Loucy (cell line): ENCODE measurements around the gene CD1D.
A peak's percentile ranks its signal among the peaks of the same experiment; 100 is the strongest.

ENCODE experiments used
- H2AFZ ChIP-seq: fragments of 200-600 bp; sonication (generic); 2 replicates; pipeline ENCODE4 v1.6.0; 2016; ENCODE audit warnings: antibody characterized with exemption, mild to moderate bottlenecking, low read length, moderate library complexity
- H3F3A ChIP-seq: fragments of 200-600 bp; 2 replicates; pipeline ENCODE4 v1.6.0; 2016; ENCODE audit warnings: antibody characterized with exemption, low read depth, mild to moderate bottlenecking
- H3K27me3 ChIP-seq: fragments of 200-600 bp; sonication (generic); 2 replicates; pipeline ENCODE4 v1.6.1; 2014; ENCODE audit warnings: low read length, mild to moderate bottlenecking; ENCODE audit not compliant: insufficient read depth, poor library complexity, severe bottlenecking
- H3K36me3 ChIP-seq: fragments of 200-600 bp; sonication (generic); 2 replicates; pipeline ENCODE4 v1.6.1; 2016; ENCODE audit warnings: low read length; ENCODE audit not compliant: insufficient read depth
- H3K4me1 ChIP-seq: fragments of 200-600 bp; sonication (generic); 2 replicates; pipeline ENCODE4 v1.5.1; 2014; ENCODE audit warnings: low read length, mild to moderate bottlenecking; ENCODE audit not compliant: insufficient read depth, poor library complexity, severe bottlenecking
- H3K4me2 ChIP-seq: fragments of 200-600 bp; sonication (generic); 2 replicates; pipeline ENCODE4 v1.6.0; 2014; ENCODE audit warnings: antibody characterized with exemption, low read length, low read depth, mild to moderate bottlenecking; ENCODE audit not compliant: poor library complexity, severe bottlenecking
- H3K4me3 ChIP-seq: fragments of 200-600 bp; sonication (generic); 2 replicates; pipeline ENCODE4 v1.5.1; 2014; ENCODE audit warnings: low read length, mild to moderate bottlenecking, mixed read lengths; ENCODE audit not compliant: poor library complexity, severe bottlenecking
- H3K79me2 ChIP-seq: fragments of 200-600 bp; sonication (generic); 2 replicates; pipeline ENCODE4 v1.6.1; 2014; ENCODE audit warnings: low read length; ENCODE audit not compliant: insufficient read depth
- H3K9ac ChIP-seq: fragments of 200-600 bp; sonication (generic); 2 replicates; pipeline ENCODE4 v1.6.0; 2014; ENCODE audit warnings: mild to moderate bottlenecking, low read depth, low read length, moderate library complexity; ENCODE audit not compliant: poor library complexity, severe bottlenecking
- H3K9me2 ChIP-seq: fragments of 200-600 bp; sonication (generic); replicated peaks from 2 replicates; pipeline ENCODE4 v1.6.1; 2016; ENCODE audit warnings: low read depth, low read length, mixed read lengths
- H3K9me3 ChIP-seq: fragments of 200-600 bp; sonication (generic); 2 replicates; pipeline ENCODE4 v1.6.1; 2014; ENCODE audit warnings: mild to moderate bottlenecking, antibody characterized with exemption, low read length, low read depth; ENCODE audit not compliant: insufficient read depth
- H4K20me1 ChIP-seq: fragments of 200-600 bp; sonication (generic); 2 replicates; pipeline ENCODE4 v1.6.0; 2014; ENCODE audit warnings: antibody characterized with exemption, low read length, mild to moderate bottlenecking; ENCODE audit not compliant: insufficient read depth, poor library complexity, severe bottlenecking
- EZH2phosphoT487 ChIP-seq: fragments of 200-600 bp; IDR thresholded peaks from 2 replicates; pipeline ENCODE4 v1.6.1; 2018; ENCODE audit warnings: antibody characterized with exemption, mild to moderate bottlenecking, moderate library complexity, borderline replicate concordance
- TF ChIP-seq, protein P1 (sequence below): fragments of 200-600 bp; sonication (generic); conservative IDR thresholded peaks from 2 replicates; pipeline ENCODE4 v1.5.1; 2014; ENCODE audit warnings: mild to moderate bottlenecking, antibody characterized with exemption, low read length

Gene CD1D

DNA sequence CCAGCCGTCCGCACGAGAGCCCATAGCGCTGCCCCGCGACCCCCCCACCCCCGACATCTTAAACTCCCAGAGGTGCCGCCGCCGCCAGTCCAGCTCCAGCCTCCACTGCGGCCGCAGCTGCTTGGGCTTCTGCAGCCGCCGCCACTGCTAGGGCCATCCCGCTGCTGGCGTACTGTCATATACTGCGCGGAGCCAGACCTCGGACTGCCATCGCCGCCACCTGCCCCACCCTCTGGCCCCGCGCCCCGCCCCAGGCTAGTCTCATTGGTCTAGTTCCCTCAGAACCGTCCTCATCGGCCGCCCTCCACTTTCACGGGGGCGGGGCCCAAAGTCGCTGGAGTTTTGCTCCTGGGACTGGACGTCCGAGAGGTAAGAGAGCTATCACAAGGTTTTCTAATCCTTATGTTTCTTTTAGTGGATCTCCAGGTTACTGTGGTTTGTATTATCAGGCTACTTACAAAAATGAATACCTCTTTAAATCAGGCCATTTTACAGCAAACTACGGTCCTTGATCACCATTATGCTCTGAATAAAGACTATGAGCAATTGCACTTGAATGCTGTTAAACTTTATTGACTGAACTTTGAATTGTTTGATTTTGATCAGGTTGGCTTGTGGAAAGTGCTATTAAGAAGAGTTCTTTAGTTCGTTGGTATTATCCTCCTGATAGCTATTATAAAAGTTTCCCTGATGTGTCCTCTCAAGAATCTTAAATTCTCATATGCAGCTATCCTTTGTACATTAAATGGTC lies 2.8 kb upstream of the CD1D start:
- no peaks in the 10 kb centered on the region for H3K79me2 ChIP-seq
- no peak overlapping the region for H2AFZ ChIP-seq
- no peak overlapping the region for H3K4me3 ChIP-seq
- no peaks in the 10 kb centered on the region for H3F3A ChIP-seq
- H3K9me2 ChIP-seq, result no peaks in the 10 kb centered on the region
- no peak for TF ChIP-seq EZH2phosphoT487
- TF ChIP-seq, protein P1, sequence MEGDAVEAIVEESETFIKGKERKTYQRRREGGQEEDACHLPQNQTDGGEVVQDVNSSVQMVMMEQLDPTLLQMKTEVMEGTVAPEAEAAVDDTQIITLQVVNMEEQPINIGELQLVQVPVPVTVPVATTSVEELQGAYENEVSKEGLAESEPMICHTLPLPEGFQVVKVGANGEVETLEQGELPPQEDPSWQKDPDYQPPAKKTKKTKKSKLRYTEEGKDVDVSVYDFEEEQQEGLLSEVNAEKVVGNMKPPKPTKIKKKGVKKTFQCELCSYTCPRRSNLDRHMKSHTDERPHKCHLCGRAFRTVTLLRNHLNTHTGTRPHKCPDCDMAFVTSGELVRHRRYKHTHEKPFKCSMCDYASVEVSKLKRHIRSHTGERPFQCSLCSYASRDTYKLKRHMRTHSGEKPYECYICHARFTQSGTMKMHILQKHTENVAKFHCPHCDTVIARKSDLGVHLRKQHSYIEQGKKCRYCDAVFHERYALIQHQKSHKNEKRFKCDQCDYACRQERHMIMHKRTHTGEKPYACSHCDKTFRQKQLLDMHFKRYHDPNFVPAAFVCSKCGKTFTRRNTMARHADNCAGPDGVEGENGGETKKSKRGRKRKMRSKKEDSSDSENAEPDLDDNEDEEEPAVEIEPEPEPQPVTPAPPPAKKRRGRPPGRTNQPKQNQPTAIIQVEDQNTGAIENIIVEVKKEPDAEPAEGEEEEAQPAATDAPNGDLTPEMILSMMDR, result no peak
- H3K9me3 ChIP-seq, result no peaks in the 10 kb centered on the region
- no peak overlapping the region for H3K9ac ChIP-seq
- H3K27me3 ChIP-seq, result peaks cover 61% of the 10 kb centered on the region
- H3K36me3 ChIP-seq, result no peaks in the 10 kb centered on the region
- peaks cover 10% of the 10 kb centered on the region for H3K4me1 ChIP-seq
- H3K4me2 ChIP-seq, result no peak overlapping the region
- H4K20me1 ChIP-seq, result no peaks in the 10 kb centered on the region

DNA sequence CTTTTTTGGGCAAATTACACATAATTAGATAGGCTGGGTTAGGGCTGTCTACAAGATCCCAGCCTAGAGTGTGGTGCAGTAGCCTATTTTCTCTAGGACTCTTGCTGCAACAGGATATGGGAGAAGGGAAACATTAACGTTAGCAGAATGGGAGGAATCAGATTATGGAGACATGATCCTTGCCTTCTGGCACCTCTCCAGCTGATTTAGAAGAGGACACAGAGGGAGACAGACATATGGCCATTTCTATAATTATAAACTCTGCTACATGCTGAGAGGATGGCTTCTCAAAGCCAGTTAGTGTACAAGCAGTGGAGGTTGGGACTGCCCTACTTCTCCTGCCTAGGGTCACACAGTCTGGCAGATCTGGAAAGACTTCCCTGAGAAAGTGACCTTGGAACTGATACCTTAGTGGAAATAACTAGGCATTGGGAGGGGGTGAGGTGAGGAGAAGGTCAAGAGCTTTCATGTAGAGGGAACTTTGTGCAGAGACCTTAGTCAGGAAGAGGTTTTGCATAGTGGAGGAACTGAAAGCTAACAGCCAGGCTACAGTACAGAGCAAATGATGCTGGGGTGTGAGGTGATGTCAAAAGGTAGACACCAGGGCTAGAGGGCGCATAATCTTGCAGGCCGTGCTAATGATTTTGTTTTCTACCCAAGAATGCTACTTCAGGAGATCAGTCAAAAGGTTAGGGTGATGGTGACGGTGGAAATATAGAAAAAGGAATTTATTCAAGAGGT lies 1.2 kb upstream of the CD1D start:
- no peak overlapping the region for H3K4me2 ChIP-seq

DNA sequence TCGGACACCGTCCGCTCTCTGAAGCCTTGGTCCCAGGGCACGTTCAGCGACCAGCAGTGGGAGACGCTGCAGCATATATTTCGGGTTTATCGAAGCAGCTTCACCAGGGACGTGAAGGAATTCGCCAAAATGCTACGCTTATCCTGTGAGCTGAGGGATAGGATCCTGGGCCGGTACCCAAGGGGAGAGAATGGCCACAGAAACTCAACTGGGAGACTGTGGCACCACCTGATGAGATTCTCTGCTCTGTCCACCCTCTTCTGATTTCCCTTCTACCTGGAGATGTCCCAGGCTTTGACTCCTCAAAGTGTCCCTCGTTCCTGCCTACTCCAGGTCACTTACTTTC lies 855 bp downstream of the CD1D start:
- Histone ChIP-seq H3F3A (no peaks in the 10 kb centered on the region), H3K4me3 (peak overlapping the region; percentile 70), H3K9me3 (no peaks in the 10 kb centered on the region), H3K4me2 (peak overlapping the region; percentile 86), H3K27me3 (peaks cover 59% of the 10 kb centered on the region), H3K79me2 (no peaks in the 10 kb centered on the region), H3K36me3 (no peaks in the 10 kb centered on the region), H3K9ac (no peak overlapping the region), H3K9me2 (no peaks in the 10 kb centered on the region), H4K20me1 (no peaks in the 10 kb centered on the region), H2AFZ (peak overlapping the region; percentile 89), H3K4me1 (peaks cover 10% of the 10 kb centered on the region)
- no peak for TF ChIP-seq EZH2phosphoT487
- TF ChIP-seq, protein P1, result no peak

More for the DNA sequence above, 1.2 kb upstream of the CD1D start:
- Histone ChIP-seq H3K9me3 (no peaks in the 10 kb centered on the region), H2AFZ (no peak overlapping the region), H3K9me2 (no peaks in the 10 kb centered on the region), H3K79me2 (no peaks in the 10 kb centered on the region), H3K9ac (no peak overlapping the region), H3K4me3 (no peak overlapping the region), H3K27me3 (peaks cover 63% of the 10 kb centered on the region), H3F3A (no peaks in the 10 kb centered on the region), H3K36me3 (no peaks in the 10 kb centered on the region), H4K20me1 (no peaks in the 10 kb centered on the region), H3K4me1 (peaks cover 10% of the 10 kb centered on the region)
- TF ChIP-seq, protein P1, result no peak
- no peak for TF ChIP-seq EZH2phosphoT487
